ENCODE results near the gene SMIM26. TPM values are rescaled to one million over a fixed set of nuclear protein-coding genes. Genes with fewer than 3 reads are reported as not detected.

The SMIM26 gene
- total and polyA plus RNA-seq, 2 of the 8 experiments (the other 6 are each of a cell fraction or from before 2014, with no cell fraction given) = 69.8 to 95.0 TPM

DNA sequence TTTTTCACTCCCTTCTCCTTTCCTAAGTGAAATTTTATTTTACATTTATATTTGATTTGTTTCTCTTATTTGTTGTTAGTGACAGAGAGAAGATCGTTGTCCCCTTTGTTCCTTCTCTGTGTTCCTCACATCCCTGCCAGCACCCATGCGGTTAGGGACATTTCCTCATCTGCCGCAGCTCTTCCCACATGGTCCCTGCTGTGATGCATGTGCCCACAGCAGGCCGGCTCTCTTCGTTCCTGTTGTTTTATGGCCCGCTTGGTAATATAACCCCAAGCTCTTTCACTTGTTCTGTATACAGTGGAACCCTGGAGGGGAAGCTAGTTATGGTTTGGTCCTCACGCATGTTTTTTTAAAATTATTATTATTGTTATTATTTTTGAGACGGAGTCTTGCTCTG is 44.3 kb downstream of the SMIM26 start:
- no peaks in the 10 kb centered on the region for H3K9me3 ChIP-seq (ENCODE audit: insufficient read depth in 2 of 2, low read depth in 1 of 2, low read length in 1 of 2)
- no peaks in the 10 kb centered on the region for H3K36me3 ChIP-seq (ENCODE audit: control insufficient read depth in 2 of 4, insufficient read depth in 4 of 4, low read length in 3 of 4)
- ChIA-PET CTCF (ENCODE audit: partially characterized antibody) (interaction anchor here (0.9 to 1.0 kb wide), 3 partner anchors 16 to 39 kb away, joined by 3 read pairs; no protein-coding TSS in a partner anchor), POLR2A (ENCODE audit: partially characterized antibody) (interaction anchor here (1.3 kb wide), 1 partner anchor 1406 kb away, joined by 3 read pairs; the partner anchor contains the start of gene NAA20)
- no peak overlapping the region for H2AFZ ChIP-seq (ENCODE audit: low read length)
- no peak overlapping the region for H2AK5ac ChIP-seq (ENCODE audit: low read depth, low read length)
- H3K56ac ChIP-seq (replicated peaks; ENCODE audit: insufficient read length, low read depth, low read length) = no peak overlapping the region
- H3K27ac ChIP-seq (ENCODE audit: low read depth, low read length) = no peak overlapping the region
- H3K18ac ChIP-seq (ENCODE audit: extremely low read depth, low read length) = no peak overlapping the region
- FAIRE-seq (no peak), DNase-seq (ENCODE audit: low read depth in 1 of 2, low spot score in 2 of 2) (no peak)
- no peaks in the 10 kb centered on the region for H3K23me2 ChIP-seq (ENCODE audit: low read depth, low read length)
- H3K14ac ChIP-seq (ENCODE audit: insufficient read length) = no peak overlapping the region
- no peak overlapping the region for H2BK5ac ChIP-seq (ENCODE audit: low read depth, low read length)
- no peak overlapping the region for H2BK120ac ChIP-seq (replicated peaks; ENCODE audit: low read depth, low read length)
- H3K27me3 ChIP-seq (replicated peaks in 1 of 4; ENCODE audit: control insufficient read depth in 3 of 4, extremely low read depth in 1 of 4, insufficient read depth in 3 of 4, low read length in 3 of 4) = no peaks in the 10 kb centered on the region
- H3K4me2 ChIP-seq (ENCODE audit: insufficient read depth in 1 of 2, low read depth in 2 of 2, low read length in 2 of 2) = no peak overlapping the region
- no peak overlapping the region for H4K91ac ChIP-seq (replicated peaks; ENCODE audit: insufficient read length, low read length)
- no peaks in the 10 kb centered on the region for H4K20me1 ChIP-seq (replicated peaks in 1 of 2; ENCODE audit: control insufficient read depth in 1 of 2, insufficient read depth in 2 of 2, low read length in 2 of 2)
- WGBS, 2 experiments (ENCODE audit: extremely low coverage in 1 of 2, insufficient coverage in 1 of 2, insufficient read length in 1 of 2, insufficient replicate concordance in 2 of 2, low coverage in 1 of 2, low lambda C conversion rate in 2 of 2, missing lambda C conversion rate in 1 of 2) = 73% methylated on average over 6 of the region's 8 CpGs; no CpG with 5 or more reads in 1 of the 2 experiments
- no peak overlapping the region for H3K4ac ChIP-seq (replicated peaks; ENCODE audit: insufficient read length, low read depth, low read length)
- H4K5ac ChIP-seq (ENCODE audit: insufficient read length, low read depth, low read length) = no peak overlapping the region
- H3K79me2 ChIP-seq (ENCODE audit: control insufficient read depth in 1 of 2, insufficient read depth in 2 of 2, low read length in 2 of 2) = no peaks in the 10 kb centered on the region
- no peak overlapping the region for H3K23ac ChIP-seq (ENCODE audit: insufficient read length)
- H2BK20ac ChIP-seq (ENCODE audit: low read length) = no peak overlapping the region
- no peak for TF ChIP-seq TAF7 (optimal IDR thresholded peaks at IDR 0.05; ENCODE audit: borderline replicate concordance, low read depth, low read length)
- no peak for TF ChIP-seq SIX5 (IDR thresholded peaks at IDR 0.05; ENCODE audit: low read depth, low read length)
- TF ChIP-seq, protein P1, sequence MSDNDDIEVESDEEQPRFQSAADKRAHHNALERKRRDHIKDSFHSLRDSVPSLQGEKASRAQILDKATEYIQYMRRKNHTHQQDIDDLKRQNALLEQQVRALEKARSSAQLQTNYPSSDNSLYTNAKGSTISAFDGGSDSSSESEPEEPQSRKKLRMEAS (IDR thresholded peaks at IDR 0.05) = peak; percentile 83
- no peak for TF ChIP-seq RXRA (IDR thresholded peaks at IDR 0.05; ENCODE audit: insufficient read depth, low read depth, low read length)
- TF ChIP-seq RFX5 (IDR thresholded peaks at IDR 0.05; ENCODE audit: borderline replicate concordance, low read depth, low read length) = no peak
- no peak for TF ChIP-seq HDAC6 (IDR thresholded peaks at IDR 0.05; ENCODE audit: low read depth, low read length)
- TF ChIP-seq, protein P2, sequence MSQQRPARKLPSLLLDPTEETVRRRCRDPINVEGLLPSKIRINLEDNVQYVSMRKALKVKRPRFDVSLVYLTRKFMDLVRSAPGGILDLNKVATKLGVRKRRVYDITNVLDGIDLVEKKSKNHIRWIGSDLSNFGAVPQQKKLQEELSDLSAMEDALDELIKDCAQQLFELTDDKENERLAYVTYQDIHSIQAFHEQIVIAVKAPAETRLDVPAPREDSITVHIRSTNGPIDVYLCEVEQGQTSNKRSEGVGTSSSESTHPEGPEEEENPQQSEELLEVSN (IDR thresholded peaks at IDR 0.05) = peak; percentile 28; the same call in 1 of the 2 replicates
- no peak for TF ChIP-seq JUND (IDR thresholded peaks at IDR 0.05; ENCODE audit: low read length)
- TF ChIP-seq PHF8 (conservative IDR thresholded peaks at IDR 0.05; ENCODE audit: low read depth, low read length) = no peak
- no peak for TF ChIP-seq BRCA1 (IDR thresholded peaks at IDR 0.05; ENCODE audit: low read depth, low read length)
- TF ChIP-seq TEAD4 (IDR thresholded peaks at IDR 0.05; ENCODE audit: low read depth, low read length) = no peak
- TF ChIP-seq BACH1 (IDR thresholded peaks at IDR 0.05; ENCODE audit: low read length) = no peak
- H2BK12ac ChIP-seq (ENCODE audit: low read depth, low read length) = no peak overlapping the region
- H4K8ac ChIP-seq (ENCODE audit: extremely low read depth, insufficient read depth, low read length) = no peak overlapping the region
- H2BK15ac ChIP-seq (ENCODE audit: low read length) = no peak overlapping the region
- peaks cover 0 to 1% (median 0%) of the 10 kb centered on the region in 4 experiments; a peak in 2 of 7 replicates for H3K4me1 ChIP-seq (replicated peaks in 1 of 4; ENCODE audit: control insufficient read depth in 3 of 4, insufficient read depth in 4 of 4, low read length in 3 of 4)
- no peak overlapping the region for H3K9ac ChIP-seq (replicated peaks in 1 of 4; ENCODE audit: extremely low read depth in 1 of 4, low read depth in 3 of 4, low read length in 3 of 4)
- H3K79me1 ChIP-seq (ENCODE audit: low read depth, low read length) = no peaks in the 10 kb centered on the region
- no peak overlapping the region for H3K4me3 ChIP-seq (ENCODE audit: extremely low read depth in 1 of 4, insufficient read depth in 2 of 4, low read depth in 3 of 4, low read length in 4 of 4)

Data from H1 (cell line).